Transverse colon (tissue), 4 donors: Measurements from ENCODE around the gene BBS4.

Experiments
- EP300 ChIP-seq: sonication (generic); formaldehyde crosslinking; IDR thresholded peaks from one replicate; pipeline ENCODE4 v1.6.1; 2017; ENCODE audit warnings: antibody characterized with exemption, low read depth
- POLR2AphosphoS5 ChIP-seq, 3 donors: sonication (generic); formaldehyde crosslinking; IDR thresholded peaks; one replicate each; pipeline ENCODE4 v1.6.1; 2016; ENCODE audit warnings: antibody characterized with exemption in 3 of 3
- TF ChIP-seq, protein P1 (sequence below), 5 experiments: fragments of 200-600 bp in 3 of 5; fragments of 450-650 bp in 2 of 5; sonication (generic) in 3 of 5; IDR thresholded peaks; 1 replicate in 2 of 5; 2 replicates in 3 of 5; pipeline ENCODE4 v1.5.1; 2016 to 2017; ENCODE audit warnings: antibody characterized with exemption in 5 of 5, inconsistent platforms in 3 of 5, mild to moderate bottlenecking in 2 of 5, moderate library complexity in 1 of 5

DNA sequence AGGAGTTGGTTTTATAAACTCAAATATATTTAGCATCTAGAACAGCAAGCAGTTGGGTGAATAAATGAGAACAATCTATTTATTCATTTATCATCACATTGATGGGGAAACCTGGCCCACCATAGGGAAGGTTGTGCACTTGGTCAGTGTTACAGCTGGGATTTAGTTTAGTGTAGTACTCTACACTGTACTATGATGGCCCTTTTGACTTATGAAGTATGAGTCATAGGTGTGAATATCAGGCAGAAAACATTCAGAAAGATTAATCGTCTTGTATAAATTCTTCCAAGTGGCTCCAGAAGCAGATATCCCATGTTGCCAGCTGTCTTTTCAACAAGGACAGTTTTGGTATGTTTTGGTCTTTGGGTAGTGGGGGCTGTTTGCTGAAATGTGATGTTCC is 38.0 kb downstream of the BBS4 start:
- no peak for TF ChIP-seq POLR2AphosphoS5 (IDR thresholded peaks at IDR 0.05)
- no peak for TF ChIP-seq EP300
- TF ChIP-seq, protein P1, sequence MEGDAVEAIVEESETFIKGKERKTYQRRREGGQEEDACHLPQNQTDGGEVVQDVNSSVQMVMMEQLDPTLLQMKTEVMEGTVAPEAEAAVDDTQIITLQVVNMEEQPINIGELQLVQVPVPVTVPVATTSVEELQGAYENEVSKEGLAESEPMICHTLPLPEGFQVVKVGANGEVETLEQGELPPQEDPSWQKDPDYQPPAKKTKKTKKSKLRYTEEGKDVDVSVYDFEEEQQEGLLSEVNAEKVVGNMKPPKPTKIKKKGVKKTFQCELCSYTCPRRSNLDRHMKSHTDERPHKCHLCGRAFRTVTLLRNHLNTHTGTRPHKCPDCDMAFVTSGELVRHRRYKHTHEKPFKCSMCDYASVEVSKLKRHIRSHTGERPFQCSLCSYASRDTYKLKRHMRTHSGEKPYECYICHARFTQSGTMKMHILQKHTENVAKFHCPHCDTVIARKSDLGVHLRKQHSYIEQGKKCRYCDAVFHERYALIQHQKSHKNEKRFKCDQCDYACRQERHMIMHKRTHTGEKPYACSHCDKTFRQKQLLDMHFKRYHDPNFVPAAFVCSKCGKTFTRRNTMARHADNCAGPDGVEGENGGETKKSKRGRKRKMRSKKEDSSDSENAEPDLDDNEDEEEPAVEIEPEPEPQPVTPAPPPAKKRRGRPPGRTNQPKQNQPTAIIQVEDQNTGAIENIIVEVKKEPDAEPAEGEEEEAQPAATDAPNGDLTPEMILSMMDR (IDR thresholded peaks at IDR 0.05): no peak
